Measurements from ENCODE around the gene JMJD7.

Gene JMJD7

GRCh38 chr15:41827880-41828806 lies at the start of gene JMJD7:
Gene JMJD7 (plus strand): TSS chr15:41828092. CDS start chr15:41828125, 33 bp downstream.
- DNase-seq: peak; percentile 80

- DNase-seq: no peak
Observed at GRCh38 chr15:41778521-41778920, 49.4 kb upstream of the JMJD7 start.

GRCh38 chr15:41779662-41780157 lies 48.2 kb upstream of the JMJD7 start:
- no peak for DNase-seq

- no peak for DNase-seq
Observed at GRCh38 chr15:41780266-41780665, 47.6 kb upstream of the JMJD7 start.

GRCh38 chr15:41780727-41781126 lies 47.2 kb upstream of the JMJD7 start:
- no peak for DNase-seq

GRCh38 chr15:41782371-41783282 lies 45.3 kb upstream of the JMJD7 start:
- no peak for DNase-seq

GRCh38 chr15:41783296-41783695 lies 44.6 kb upstream of the JMJD7 start:
- no peak for DNase-seq

- DNase-seq: no peak
Observed at GRCh38 chr15:41788262-41788661, 39.6 kb upstream of the JMJD7 start.

GRCh38 chr15:41789236-41789635 lies 38.7 kb upstream of the JMJD7 start:
- DNase-seq: no peak

- DNase-seq: no peak
Observed at GRCh38 chr15:41789662-41790061, 38.2 kb upstream of the JMJD7 start.

GRCh38 chr15:41790169-41790568 lies 37.7 kb upstream of the JMJD7 start:
- no peak for DNase-seq

GRCh38 chr15:41790756-41791546 lies 36.9 kb upstream of the JMJD7 start:
- no peak for DNase-seq

- no peak for DNase-seq
Observed at GRCh38 chr15:41791547-41791937, 36.4 kb upstream of the JMJD7 start.

GRCh38 chr15:41792000-41792637 lies 35.8 kb upstream of the JMJD7 start:
- DNase-seq: peak; percentile 94

GRCh38 chr15:41794081-41794480 lies 33.8 kb upstream of the JMJD7 start:
- no peak for DNase-seq

- no peak for DNase-seq
Observed at GRCh38 chr15:41795996-41796856, 31.7 kb upstream of the JMJD7 start.

GRCh38 chr15:41797201-41797944 lies 30.5 kb upstream of the JMJD7 start:
- DNase-seq: no peak

- no peak for DNase-seq
Observed at GRCh38 chr15:41798607-41799487, 29.0 kb upstream of the JMJD7 start.

- no peak for DNase-seq
Observed at GRCh38 chr15:41799488-41799805, 28.4 kb upstream of the JMJD7 start.

Data from NCI-H2171 treated with DMSO at 0.1 percent for 48 hours (cell line).